Upper lobe of left lung (tissue), 4 donors: ENCODE measurements around the gene PLCB4.

Source experiments
- CTCF ChIP-seq, 6 experiments: fragments of 450-650 bp in 4 of 6; fragments of 200-600 bp in 2 of 6; sonication (generic) in 2 of 6; IDR thresholded peaks; one replicate each; pipeline ENCODE4 v1.5.1; 2016 to 2019; ENCODE audit warnings: antibody characterized with exemption in 6 of 6
- EP300 ChIP-seq, 4 donors: sonication (generic); formaldehyde crosslinking; IDR thresholded peaks; one replicate each; pipeline ENCODE4 v1.5.1; 2017; ENCODE audit warnings: antibody characterized with exemption in 4 of 4, control low read depth in 2 of 4
- POLR2A ChIP-seq, 4 donors: fragments of 450-650 bp; IDR thresholded peaks; one replicate each; pipeline ENCODE4 v1.5.1; 2016 to 2017; ENCODE audit warnings: antibody characterized with exemption in 4 of 4, mild to moderate bottlenecking in 2 of 4
- POLR2AphosphoS5 ChIP-seq, 2 donors: sonication (generic); formaldehyde crosslinking; IDR thresholded peaks; one replicate each; pipeline ENCODE4 v1.5.1; 2017; ENCODE audit warnings: antibody characterized with exemption in 2 of 2

- no peak for TF ChIP-seq POLR2A (IDR thresholded peaks at IDR 0.05)
- TF ChIP-seq CTCF (IDR thresholded peaks at IDR 0.05) = no peak
- no peak for TF ChIP-seq EP300 (IDR thresholded peaks at IDR 0.05)
- TF ChIP-seq POLR2AphosphoS5 (IDR thresholded peaks at IDR 0.05) = no peak
Measured at GRCh38 chr20:9520086-9520485, 451.2 kb downstream of the PLCB4 start.
